Measurements from ENCODE around the gene RPL10. TPM values are rescaled to one million over a fixed set of nuclear protein-coding genes. Genes with fewer than 3 reads are reported as not detected.

RPL10 gene
- total and polyA plus RNA-seq, 2 donors (not counting 3 experiments of a cell fraction or from before 2014, with no cell fraction given) = 2,493 to 7,586 TPM

- dilution Hi-C loops (cut with MboI; ENCODE audit: extremely low pct_ligation_motif_present, low sequenced_read_pairs) (no loop called here), intact Hi-C loops (cut with micrococcal nuclease) (loop anchor here (5.0 kb wide), 2 partner anchors 33 to 37 kb away; partner anchors contain the start of genes DNASE1L1 and LAGE3)
- no peak overlapping the region for H3K27ac ChIP-seq (ENCODE audit: insufficient read depth, low read depth, low read length)
- no TSS peak for BruUV-seq (replicated peaks)
- H3K9me3 ChIP-seq (replicated peaks; ENCODE audit: control insufficient read depth, insufficient read depth, low read length) = no peaks in the 10 kb centered on the region
- DNase-seq (ENCODE audit: low read depth, low spot score) (no peak), FAIRE-seq (no peak)
- peaks cover 14% of the 10 kb centered on the region for H3K4me1 ChIP-seq (ENCODE audit: control insufficient read depth, extremely low read depth, insufficient read depth, low read length)
- no peak overlapping the region for H2AFZ ChIP-seq (ENCODE audit: low read depth, low read length)
- peaks cover 56% of the 10 kb centered on the region for H3K79me2 ChIP-seq (ENCODE audit: control insufficient read depth, insufficient read depth, low read length)
- TF ChIP-seq POLR2AphosphoS5 (IDR thresholded peaks at IDR 0.05; ENCODE audit: insufficient read depth, low read depth, low read length) (no peak), MAX (IDR thresholded peaks at IDR 0.05; ENCODE audit: insufficient read depth, insufficient read length) (no peak), CTCF (IDR thresholded peaks at IDR 0.05; ENCODE audit: extremely low read depth in 1 of 2, insufficient read depth in 1 of 2, low read depth in 1 of 2, low read length in 2 of 2) (no peak), EZH2 (IDR thresholded peaks at IDR 0.05; ENCODE audit: borderline replicate concordance, low read depth, low read length, severe bottlenecking) (no peak), FOS (IDR thresholded peaks at IDR 0.05; ENCODE audit: borderline replicate concordance, insufficient read depth, low read length) (no peak), MYC (IDR thresholded peaks at IDR 0.05; ENCODE audit: low read depth, low read length) (no peak), GATA2 (IDR thresholded peaks at IDR 0.05; ENCODE audit: insufficient read depth, insufficient read length, low read depth, low read length) (no peak), JUN (IDR thresholded peaks at IDR 0.05; ENCODE audit: borderline replicate concordance, insufficient read depth, insufficient read length, low read depth) (no peak), POLR2A (IDR thresholded peaks at IDR 0.05; ENCODE audit: low read depth, low read length) (no peak)
- no peaks in the 10 kb centered on the region for H3K27me3 ChIP-seq (ENCODE audit: control insufficient read depth in 2 of 2, insufficient read depth in 2 of 2, low read length in 2 of 2)
- H3K36me3 ChIP-seq (ENCODE audit: control insufficient read depth in 2 of 2, extremely low read depth in 1 of 2, insufficient read depth in 2 of 2, low read length in 2 of 2) = peaks cover 4 to 25% of the 10 kb centered on the region in 2 experiments
- ChIA-PET POLR2A (no interaction called here), CTCF (interaction anchor here (1.4 kb wide), 1 partner anchor 13 kb away, joined by 3 read pairs; no protein-coding TSS in a partner anchor)
- no peaks in the 10 kb centered on the region for H4K20me1 ChIP-seq (replicated peaks; ENCODE audit: control insufficient read depth, extremely low read depth, insufficient read depth, low read length)
- no peak overlapping the region for H3K4me2 ChIP-seq (ENCODE audit: insufficient read depth, low read length)
- H3K9ac ChIP-seq (replicated peaks; ENCODE audit: extremely low read depth, insufficient read depth, low read length) = no peak overlapping the region
- H3K9me1 ChIP-seq (replicated peaks; ENCODE audit: control insufficient read depth, extremely low read depth, insufficient read depth, low read length) = no peaks in the 10 kb centered on the region
- no peak overlapping the region for H3K4me3 ChIP-seq (replicated peaks in 1 of 3; ENCODE audit: insufficient read depth in 1 of 3, low read depth in 1 of 3, low read length in 3 of 3)
These were observed 42.6 kb downstream of the RPL10 start for GRCh38 chrX:154440623-154441357.

All from endothelial cell of umbilical vein (primary cell).